H9 (cell line): ENCODE data around the gene MCCC1. TPM values are rescaled to one million over a fixed set of nuclear protein-coding genes. Genes with fewer than 3 reads are reported as not detected.

Experiments
- DNase-seq: peaks from one replicate; pipeline ENCODE4 v3.0.0-alpha.2; 2017
- H2AFZ ChIP-seq: one replicate; pipeline ENCODE4 v1.6.1; 2013; ENCODE audit warnings: mild to moderate bottlenecking, low read length, control low read depth, moderate library complexity
- H2AK5ac ChIP-seq: 2 replicates; pipeline ENCODE4 v1.6.1; 2013; ENCODE audit warnings: low read length, control low read depth, mixed read lengths; ENCODE audit not compliant: insufficient read length
- H2BK120ac ChIP-seq: one replicate; pipeline ENCODE4 v1.6.1; 2013; ENCODE audit warnings: low read depth, mild to moderate bottlenecking, low read length, control low read depth, inconsistent platforms; ENCODE audit not compliant: poor library complexity, severe bottlenecking
- H2BK12ac ChIP-seq: 2 replicates; pipeline ENCODE4 v1.6.1; 2013; ENCODE audit warnings: low read length, control low read depth, mixed read lengths, low read depth; ENCODE audit not compliant: insufficient read length
- H2BK15ac ChIP-seq: 2 replicates; pipeline ENCODE4 v1.6.1; 2013; ENCODE audit warnings: low read depth, low read length, control low read depth
- H2BK20ac ChIP-seq: one replicate; pipeline ENCODE4 v1.6.1; 2013; ENCODE audit warnings: low read depth, mild to moderate bottlenecking, low read length, control low read depth, inconsistent platforms; ENCODE audit not compliant: poor library complexity, severe bottlenecking
- H2BK5ac ChIP-seq: 2 replicates; pipeline ENCODE4 v1.6.1; 2013; ENCODE audit warnings: low read length, control low read depth, mixed read lengths; ENCODE audit not compliant: insufficient read length
- H3K14ac ChIP-seq: 2 replicates; pipeline ENCODE4 v1.6.1; 2013; ENCODE audit warnings: low read length, control low read depth; ENCODE audit not compliant: insufficient read depth
- H3K18ac ChIP-seq: 2 replicates; pipeline ENCODE4 v1.6.1; 2013; ENCODE audit warnings: low read depth, mild to moderate bottlenecking, mixed read lengths, low read length, control low read depth; ENCODE audit not compliant: insufficient read length
- H3K23ac ChIP-seq: 2 replicates; pipeline ENCODE4 v1.6.1; 2013; ENCODE audit warnings: low read length, control low read depth, mixed read lengths, low read depth; ENCODE audit not compliant: insufficient read length
- H3K23me2 ChIP-seq: 2 replicates; pipeline ENCODE4 v1.6.1; 2013; ENCODE audit warnings: low read depth, mild to moderate bottlenecking, mixed read lengths, low read length, control low read depth; ENCODE audit not compliant: insufficient read length, poor library complexity, severe bottlenecking
- H3K27ac ChIP-seq: 2 replicates; pipeline ENCODE4 v1.5.1; 2013; ENCODE audit warnings: low read length, control low read depth, mixed read lengths, low read depth; ENCODE audit not compliant: insufficient read length
- H3K27me3 ChIP-seq: 2 replicates; pipeline ENCODE4 v1.6.1; 2013; ENCODE audit warnings: low read length, control low read depth, inconsistent platforms; ENCODE audit not compliant: insufficient read depth
- H3K4ac ChIP-seq: 2 replicates; pipeline ENCODE4 v1.6.1; 2013; ENCODE audit warnings: low read depth, mild to moderate bottlenecking, control low read depth, inconsistent platforms, low read length, moderate library complexity
- H3K4me1 ChIP-seq: 2 replicates; pipeline ENCODE4 v1.6.1; 2013; ENCODE audit warnings: low read length, control low read depth, inconsistent platforms; ENCODE audit not compliant: insufficient read depth
- H3K4me2 ChIP-seq: 2 replicates; pipeline ENCODE4 v1.6.1; 2013; ENCODE audit warnings: low read length, control low read depth, mixed read lengths; ENCODE audit not compliant: insufficient read length, insufficient read depth
- H3K56ac ChIP-seq: 2 replicates; pipeline ENCODE4 v1.6.1; 2013; ENCODE audit warnings: low read depth, mild to moderate bottlenecking, mixed read lengths, low read length, control low read depth; ENCODE audit not compliant: insufficient read length
- H3K79me1 ChIP-seq: 2 replicates; pipeline ENCODE4 v1.6.1; 2013; ENCODE audit warnings: low read depth, mild to moderate bottlenecking, moderate library complexity, low read length, control low read depth, inconsistent platforms; ENCODE audit not compliant: insufficient read depth, poor library complexity, severe bottlenecking
- H3K79me2 ChIP-seq: 2 replicates; pipeline ENCODE4 v1.6.1; 2013; ENCODE audit warnings: low read length, control low read depth, inconsistent platforms; ENCODE audit not compliant: insufficient read depth
- H3K9ac ChIP-seq: 2 replicates; pipeline ENCODE4 v1.6.1; 2013; ENCODE audit warnings: low read length, control low read depth, mixed read lengths; ENCODE audit not compliant: insufficient read length; ENCODE audit errors: extremely low read depth
- H3K9me3 ChIP-seq: one replicate; pipeline ENCODE4 v1.6.1; 2013; ENCODE audit warnings: low read depth, low read length, inconsistent platforms; ENCODE audit not compliant: control insufficient read depth
- H3T11ph ChIP-seq: one replicate; pipeline ENCODE4 v1.6.1; 2013; ENCODE audit warnings: mild to moderate bottlenecking, low read length, control low read depth, inconsistent platforms
- H4K20me1 ChIP-seq: one replicate; pipeline ENCODE4 v1.6.1; 2013; ENCODE audit not compliant: control insufficient read depth, insufficient read length, insufficient read depth
- H4K5ac ChIP-seq: 2 replicates; pipeline ENCODE4 v1.6.1; 2013; ENCODE audit warnings: low read depth, mild to moderate bottlenecking, mixed read lengths, low read length, control low read depth; ENCODE audit not compliant: insufficient read length
- H4K8ac ChIP-seq: replicated peaks from 2 replicates; pipeline ENCODE4 v1.6.1; 2013; ENCODE audit warnings: low read length, control low read depth, mixed read lengths, low read depth; ENCODE audit not compliant: insufficient read length
- H4K91ac ChIP-seq: 2 replicates; pipeline ENCODE4 v1.6.1; 2013; ENCODE audit warnings: low read depth, mild to moderate bottlenecking, moderate library complexity, mixed read lengths, low read length, control low read depth; ENCODE audit not compliant: insufficient read length
- H3K27ac Mint-ChIP-seq, 3 experiments: 2 replicates in 2 of 3; 3 replicates in 1 of 3; pipeline ENCODE4 v1.8.0; 2020 to 2021; ENCODE audit warnings: mixed read lengths in 3 of 3, mild to moderate bottlenecking in 1 of 3, moderate library complexity in 1 of 3
- H3K27me3 Mint-ChIP-seq: 2 replicates; pipeline ENCODE4 v1.8.0; 2021; ENCODE audit warnings: low read depth, mild to moderate bottlenecking, moderate library complexity, mixed read lengths
- H3K36me3 Mint-ChIP-seq, 3 experiments: 2 replicates in 2 of 3; 3 replicates in 1 of 3; pipeline ENCODE4 v1.8.0; 2020 to 2021; ENCODE audit warnings: low read depth in 3 of 3, mixed read lengths in 3 of 3; ENCODE audit not compliant: insufficient read depth in 1 of 3
- H3K4me1 Mint-ChIP-seq, 2 experiments: 2 replicates each; pipeline ENCODE4 v1.8.0; 2020; ENCODE audit warnings: mixed read lengths in 2 of 2
- H3K4me3 Mint-ChIP-seq, 2 experiments: 2 replicates in 1 of 2; 3 replicates in 1 of 2; pipeline ENCODE4 v1.8.0; 2020 to 2021; ENCODE audit warnings: mild to moderate bottlenecking in 2 of 2, mixed read lengths in 2 of 2, moderate library complexity in 1 of 2
- H3K9me3 Mint-ChIP-seq, 2 experiments: 2 replicates in 1 of 2; 3 replicates in 1 of 2; pipeline ENCODE4 v1.8.0; 2020; ENCODE audit warnings: mild to moderate bottlenecking in 2 of 2, mixed read lengths in 2 of 2, moderate library complexity in 1 of 2
- WGBS: extraction: QIAGEN DNeasy Blood & Tissue Kit; methylation state at CpG from one replicate; pipeline ENCODE4 v1.1.7; 2013; ENCODE audit warnings: missing lambda C conversion rate, low lambda C conversion rate, mixed read lengths; ENCODE audit not compliant: insufficient read length; ENCODE audit errors: extremely low coverage; 5-methylcytosine and 5-hydroxymethylcytosine counted together
- total RNA-seq: library from RNA; stranded (reverse); gene quantifications from 2 replicates; pipeline ENCODE4 v1.2.1, GENCODE V29; 2021
- TF ChIP-seq, protein P1 (sequence below): fragments of 200-600 bp; sonication (generic); conservative IDR thresholded peaks from 3 replicates; pipeline ENCODE4 v1.8.0; 2021; ENCODE audit warnings: antibody characterized with exemption, mild to moderate bottlenecking

MCCC1 gene
- total RNA-seq, 1 experiment from 2014 or later, result 18.3 TPM

DNA sequence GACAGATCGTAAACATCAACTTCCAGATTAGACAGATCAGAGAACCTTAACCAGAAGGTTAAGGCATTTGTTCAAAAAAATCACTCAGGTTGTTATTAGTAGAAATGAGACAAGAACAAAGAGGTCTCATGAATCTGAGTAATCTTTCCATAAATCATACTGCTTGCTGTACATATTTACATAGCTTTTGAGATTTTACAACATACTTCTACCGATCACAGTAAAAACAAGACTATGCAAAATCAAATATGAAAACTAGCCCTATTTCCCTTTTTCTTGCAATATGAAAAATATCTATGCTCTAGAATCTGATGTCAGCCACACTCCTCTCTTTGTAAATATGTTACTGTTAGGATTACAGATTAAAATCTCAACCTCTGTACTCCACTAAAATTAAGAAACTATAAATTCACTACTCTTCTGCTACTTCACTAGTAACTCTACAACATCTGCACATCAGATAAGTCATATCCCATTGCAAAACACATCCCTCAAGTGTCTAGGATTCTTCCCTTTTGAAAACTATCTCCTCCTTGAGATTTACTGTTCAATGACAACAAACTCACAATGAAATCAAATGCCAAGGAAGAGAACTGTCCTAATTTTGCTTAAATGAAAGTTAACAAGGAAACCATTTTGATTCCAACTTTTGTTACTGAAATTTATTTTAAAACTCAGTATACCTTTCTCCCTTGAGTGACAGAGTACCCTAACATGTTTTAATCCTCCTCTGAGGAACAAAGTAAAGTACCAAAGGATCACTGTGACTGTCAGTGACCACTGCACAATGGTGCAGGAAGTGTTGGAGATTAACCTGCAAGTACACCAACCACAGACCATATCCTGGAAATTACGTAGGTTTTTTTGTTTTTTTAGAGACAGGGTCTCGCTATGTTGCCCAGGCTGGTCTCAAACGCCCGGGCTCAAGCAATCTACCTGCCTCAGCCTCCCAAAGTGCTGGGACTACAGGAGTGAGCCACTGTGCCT lies 131.8 kb downstream of the MCCC1 start:
- 100% methylated on average over 1 of the region's 6 CpGs for WGBS

More for the DNA sequence above, 131.8 kb downstream of the MCCC1 start:
- H3K14ac ChIP-seq, result no peak overlapping the region
- no peak overlapping the region for H4K5ac ChIP-seq
- no peak for DNase-seq
- no peaks in the 10 kb centered on the region for H4K20me1 ChIP-seq
- H3K18ac ChIP-seq, result no peak overlapping the region
- no peaks in the 10 kb centered on the region for H3K9me3 ChIP-seq
- Mint-ChIP-seq H3K27ac (peak overlapping the region in 1 of 3 experiments; percentile 7; a peak in 2 of 7 replicates), H3K9me3 (no peaks in the 10 kb centered on the region), H3K4me1 (peaks cover 26 to 30% of the 10 kb centered on the region in 2 experiments), H3K27me3 (no peaks in the 10 kb centered on the region), H3K36me3 (peaks cover 0 to 5% (median 5%) of the 10 kb centered on the region in 3 experiments; a peak in 4 of 7 replicates), H3K4me3 (no peak overlapping the region)
- no peak overlapping the region for H4K8ac ChIP-seq
- H3K23ac ChIP-seq, result no peak overlapping the region
- no peaks in the 10 kb centered on the region; the same call in 1 of the 2 replicates for H3K4me1 ChIP-seq
- no peak overlapping the region for H3T11ph ChIP-seq
- no peaks in the 10 kb centered on the region for H3K23me2 ChIP-seq
- no peak overlapping the region for H3K27ac ChIP-seq
- H3K27me3 ChIP-seq, result no peaks in the 10 kb centered on the region
- no peak overlapping the region for H2BK20ac ChIP-seq
- no peak overlapping the region for H3K56ac ChIP-seq
- H3K9ac ChIP-seq, result no peak overlapping the region
- no peak overlapping the region for H2AFZ ChIP-seq
- H2BK5ac ChIP-seq, result no peak overlapping the region
- H2BK12ac ChIP-seq, result no peak overlapping the region
- H3K4me2 ChIP-seq, result no peak overlapping the region
- H4K91ac ChIP-seq, result no peak overlapping the region
- H2AK5ac ChIP-seq, result no peak overlapping the region
- no peak overlapping the region for H3K4ac ChIP-seq
- peaks cover 3% of the 10 kb centered on the region for H3K79me1 ChIP-seq
- TF ChIP-seq, protein P1, sequence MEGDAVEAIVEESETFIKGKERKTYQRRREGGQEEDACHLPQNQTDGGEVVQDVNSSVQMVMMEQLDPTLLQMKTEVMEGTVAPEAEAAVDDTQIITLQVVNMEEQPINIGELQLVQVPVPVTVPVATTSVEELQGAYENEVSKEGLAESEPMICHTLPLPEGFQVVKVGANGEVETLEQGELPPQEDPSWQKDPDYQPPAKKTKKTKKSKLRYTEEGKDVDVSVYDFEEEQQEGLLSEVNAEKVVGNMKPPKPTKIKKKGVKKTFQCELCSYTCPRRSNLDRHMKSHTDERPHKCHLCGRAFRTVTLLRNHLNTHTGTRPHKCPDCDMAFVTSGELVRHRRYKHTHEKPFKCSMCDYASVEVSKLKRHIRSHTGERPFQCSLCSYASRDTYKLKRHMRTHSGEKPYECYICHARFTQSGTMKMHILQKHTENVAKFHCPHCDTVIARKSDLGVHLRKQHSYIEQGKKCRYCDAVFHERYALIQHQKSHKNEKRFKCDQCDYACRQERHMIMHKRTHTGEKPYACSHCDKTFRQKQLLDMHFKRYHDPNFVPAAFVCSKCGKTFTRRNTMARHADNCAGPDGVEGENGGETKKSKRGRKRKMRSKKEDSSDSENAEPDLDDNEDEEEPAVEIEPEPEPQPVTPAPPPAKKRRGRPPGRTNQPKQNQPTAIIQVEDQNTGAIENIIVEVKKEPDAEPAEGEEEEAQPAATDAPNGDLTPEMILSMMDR, result no peak
- no peak overlapping the region for H2BK120ac ChIP-seq
- H2BK15ac ChIP-seq, result no peak overlapping the region
- H3K79me2 ChIP-seq, result peaks cover 18% of the 10 kb centered on the region
